HG02870 (cell line): Measurements from ENCODE around the gene USP30.
"Not testable (repeated sequence)": the region's sequence is repeated elsewhere in the genome, so short reads cannot be mapped to it uniquely, and the experiment has no call there.

Experiments
- ATAC-seq: cut with Tn5 transposase; IDR thresholded peaks from one replicate; pipeline ENCODE4 v1.9.1; 2021; ENCODE audit warnings: mild to moderate bottlenecking, moderate library complexity; ENCODE audit not compliant: unreplicated experiment

The USP30 gene

DNA sequence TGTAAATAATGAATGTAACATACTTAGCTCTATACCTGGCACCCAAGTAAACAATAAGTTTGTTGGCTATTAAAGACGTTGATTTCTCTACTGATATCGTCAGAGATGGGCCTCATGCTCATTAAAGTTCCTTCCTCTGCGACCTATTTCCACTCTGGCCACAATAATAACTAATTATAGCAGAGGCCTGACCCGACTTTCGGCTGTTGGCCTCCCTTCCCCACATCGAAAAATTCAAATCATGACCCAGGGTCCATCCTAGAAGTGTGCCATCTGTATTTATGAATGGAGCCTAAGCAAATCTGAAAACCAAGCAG, 321 bp upstream of the USP30 start:
- no peak for ATAC-seq

DNA sequence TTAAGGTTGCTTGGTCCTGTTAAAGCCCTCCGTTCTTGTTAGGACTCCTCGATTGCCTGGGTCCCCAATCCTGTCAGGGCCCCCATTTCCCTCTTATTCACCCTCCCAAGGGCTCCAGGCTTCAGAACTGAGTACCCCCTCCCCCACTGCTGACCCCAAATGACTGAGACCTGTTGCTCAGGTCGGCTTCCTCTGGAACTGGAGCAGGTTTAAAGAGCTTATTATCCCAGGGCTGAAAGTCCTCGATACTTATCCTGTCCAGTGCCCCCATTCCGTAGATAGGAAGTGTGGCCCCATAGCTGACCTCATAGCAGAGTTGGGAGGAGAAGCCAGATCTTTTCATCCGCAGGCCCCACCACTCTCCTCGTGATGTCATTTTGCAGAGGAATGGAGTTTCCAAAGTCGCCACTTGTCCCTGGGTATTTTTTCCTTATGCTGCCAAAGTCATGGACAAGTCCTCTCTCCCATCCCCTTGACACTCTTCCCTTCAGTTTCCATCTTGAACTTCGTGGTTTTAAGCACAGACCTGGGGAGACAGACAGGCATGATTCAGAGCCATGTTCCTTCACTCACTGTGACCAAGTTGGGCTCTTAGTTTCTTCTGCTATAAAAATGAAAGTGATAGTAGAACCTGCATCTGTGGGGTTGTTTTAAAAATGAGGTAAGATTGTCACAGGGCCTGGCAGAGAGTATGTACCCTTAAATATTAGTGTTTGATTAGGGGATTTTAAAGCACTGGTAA, 1.2 kb downstream of the USP30 start:
- ATAC-seq = no peak

DNA sequence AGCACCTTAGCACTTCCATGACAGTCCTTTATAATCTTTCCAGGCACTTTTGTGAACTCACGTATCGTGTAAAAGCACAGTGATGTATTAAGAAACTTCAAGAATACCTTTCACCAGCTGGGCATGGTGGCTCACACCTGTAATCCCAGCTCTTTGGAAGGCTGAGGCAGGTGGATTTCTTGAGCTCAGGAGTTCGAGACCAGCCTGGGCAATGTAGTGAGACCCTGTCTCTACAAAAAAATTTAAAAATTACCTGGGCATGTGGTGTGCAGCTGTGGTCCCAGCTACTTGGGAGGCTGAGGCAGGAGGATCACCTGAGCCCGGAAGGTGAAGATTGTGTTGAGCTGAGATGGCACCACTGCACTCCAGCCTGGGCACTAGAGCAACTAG, 1.7 kb downstream of the USP30 start:
- not testable (repeated sequence) for ATAC-seq

DNA sequence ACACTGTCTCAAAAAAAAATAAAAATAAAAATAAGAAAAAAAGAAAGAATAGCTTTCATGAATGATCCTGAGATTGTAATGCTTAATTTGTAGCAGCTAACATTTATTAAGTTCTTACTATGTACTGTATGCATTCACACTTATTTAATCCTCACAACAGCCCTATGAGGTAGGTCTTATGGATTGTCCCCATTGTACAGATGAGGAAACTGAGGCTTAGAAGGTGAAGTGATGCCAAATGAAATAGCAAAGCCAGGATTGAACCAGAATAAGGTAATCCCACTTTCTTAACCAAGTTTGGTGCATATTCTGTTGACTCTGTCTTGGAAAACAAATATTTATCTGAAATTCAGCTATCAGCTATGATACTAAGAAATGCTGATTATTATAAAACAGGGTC, 2.1 kb downstream of the USP30 start:
- no peak for ATAC-seq

DNA sequence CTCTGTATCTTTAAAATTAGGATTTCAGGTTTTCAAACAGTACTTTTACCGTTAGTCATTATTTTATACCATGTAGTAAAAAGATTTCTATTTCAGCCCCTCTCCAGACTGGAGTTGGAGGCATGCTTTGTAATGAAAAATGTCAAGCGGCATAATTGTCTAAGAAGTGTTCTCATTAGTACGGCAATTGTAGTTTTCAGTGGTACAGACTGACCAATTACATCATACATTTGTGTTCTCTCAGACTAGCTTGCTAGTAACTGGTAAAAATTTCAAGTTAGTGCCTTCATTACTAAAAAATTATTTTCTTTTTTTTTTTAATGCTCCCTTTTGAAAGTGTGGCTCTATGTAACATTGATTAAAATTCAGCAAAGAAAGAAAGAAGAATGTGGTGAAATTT, 4.5 kb downstream of the USP30 start:
- no peak for ATAC-seq

DNA sequence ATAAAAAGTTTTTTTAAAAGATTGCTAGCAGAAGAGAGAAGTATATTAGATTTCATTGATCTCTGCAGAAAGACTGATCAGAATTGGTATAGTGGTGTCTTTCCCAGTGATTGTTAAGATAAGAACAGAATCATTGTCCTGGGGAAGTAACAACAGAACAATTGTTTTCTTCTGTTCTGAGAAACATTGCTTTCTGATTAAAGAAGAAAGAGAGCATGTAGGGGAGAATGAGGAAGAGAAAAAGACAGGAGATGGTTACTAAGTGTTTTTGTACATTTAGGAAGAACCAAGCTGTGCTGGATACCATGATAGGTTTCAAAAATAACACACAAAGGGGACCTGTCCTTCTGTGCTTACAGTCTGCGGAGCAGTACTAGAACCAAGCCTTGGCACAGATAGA, 5.0 kb downstream of the USP30 start:
- ATAC-seq = no peak

DNA sequence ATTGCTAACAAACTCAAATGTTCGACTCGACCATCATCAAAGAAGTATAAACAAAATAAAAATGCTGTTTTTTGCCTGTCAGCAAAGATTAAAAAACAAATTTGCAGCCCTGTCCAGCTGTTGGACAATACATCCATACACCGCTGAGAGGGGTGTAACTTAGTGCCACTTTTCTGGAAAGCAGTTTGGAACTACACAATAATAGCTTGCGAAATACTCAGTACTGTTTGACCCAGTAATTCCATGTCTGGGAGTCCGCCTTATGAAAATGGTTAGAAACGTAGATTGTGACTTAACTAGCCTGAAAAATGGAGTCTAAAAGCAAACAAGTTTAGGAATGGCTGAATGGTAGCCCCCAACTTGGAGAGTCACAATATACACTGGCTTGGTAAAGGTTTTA, 6.4 kb downstream of the USP30 start:
- no peak for ATAC-seq

DNA sequence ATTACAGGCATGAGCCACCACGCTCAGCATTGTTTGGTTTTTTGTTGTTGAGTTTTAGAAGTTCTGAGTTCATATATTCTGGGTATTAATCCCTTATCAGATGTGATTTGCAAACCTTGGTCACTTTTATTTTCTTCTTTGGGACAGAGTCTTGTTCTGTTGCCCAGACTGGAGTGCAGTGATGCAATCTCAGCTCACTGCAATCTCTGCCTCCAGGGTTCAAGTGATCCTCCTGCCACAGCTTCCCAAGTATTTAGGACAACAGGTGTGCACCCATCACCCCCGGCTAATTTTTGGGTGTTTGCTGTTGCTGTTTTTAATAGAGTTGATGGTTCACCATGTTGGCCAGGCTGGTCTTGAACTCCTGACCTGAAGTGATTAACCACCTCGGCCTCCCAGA, 11.8 kb downstream of the USP30 start:
- no peak for ATAC-seq

DNA sequence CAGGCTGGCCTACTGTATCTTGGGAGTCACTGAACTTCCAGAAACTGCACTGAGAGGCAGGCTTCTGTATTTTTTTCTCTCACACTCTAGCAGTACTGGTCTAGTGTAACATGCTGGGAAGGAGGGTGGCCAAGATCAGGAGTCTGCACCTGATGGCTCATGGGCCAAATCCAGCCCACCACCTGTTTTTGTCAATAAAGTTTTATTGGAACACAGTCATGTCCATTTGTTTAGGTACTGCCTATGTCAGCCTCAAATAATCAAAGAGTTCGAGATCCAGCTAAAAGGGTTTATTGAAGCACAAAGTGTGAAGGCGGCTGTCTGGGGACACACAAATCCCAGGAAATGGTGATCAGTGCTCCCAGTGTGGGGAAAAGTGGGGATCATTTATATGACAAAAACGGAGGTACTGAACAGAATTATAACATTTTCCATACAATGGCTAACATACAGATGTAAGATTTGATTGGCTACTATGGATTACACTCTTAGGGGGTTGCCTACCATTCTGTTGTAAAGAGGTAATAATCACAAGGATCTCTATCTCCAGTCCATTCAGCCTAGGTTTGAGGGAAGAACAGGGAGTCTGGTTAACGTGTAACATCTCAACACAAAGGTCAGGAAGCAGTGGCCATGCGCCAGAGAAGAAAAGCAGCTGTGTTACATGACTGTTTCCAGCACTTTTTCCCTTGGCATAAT, 12.9 kb downstream of the USP30 start:
- no peak for ATAC-seq

DNA sequence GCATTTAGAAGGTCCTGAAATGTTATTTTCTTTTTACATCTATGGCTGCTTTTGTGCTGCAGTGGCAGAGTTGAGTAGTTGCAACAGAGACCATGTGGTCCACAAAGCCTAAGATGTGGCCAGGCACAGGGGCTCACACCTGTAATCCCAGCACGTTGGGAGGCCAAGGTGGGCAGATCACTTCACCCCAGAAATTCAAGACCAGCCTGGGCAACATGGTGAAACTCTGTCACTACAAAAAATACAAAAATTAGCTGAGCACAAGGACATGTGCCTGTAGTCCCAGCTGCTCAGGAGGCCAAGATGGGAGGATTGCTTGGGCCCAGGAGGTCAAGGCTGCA, 13.4 kb downstream of the USP30 start:
- no peak for ATAC-seq

DNA sequence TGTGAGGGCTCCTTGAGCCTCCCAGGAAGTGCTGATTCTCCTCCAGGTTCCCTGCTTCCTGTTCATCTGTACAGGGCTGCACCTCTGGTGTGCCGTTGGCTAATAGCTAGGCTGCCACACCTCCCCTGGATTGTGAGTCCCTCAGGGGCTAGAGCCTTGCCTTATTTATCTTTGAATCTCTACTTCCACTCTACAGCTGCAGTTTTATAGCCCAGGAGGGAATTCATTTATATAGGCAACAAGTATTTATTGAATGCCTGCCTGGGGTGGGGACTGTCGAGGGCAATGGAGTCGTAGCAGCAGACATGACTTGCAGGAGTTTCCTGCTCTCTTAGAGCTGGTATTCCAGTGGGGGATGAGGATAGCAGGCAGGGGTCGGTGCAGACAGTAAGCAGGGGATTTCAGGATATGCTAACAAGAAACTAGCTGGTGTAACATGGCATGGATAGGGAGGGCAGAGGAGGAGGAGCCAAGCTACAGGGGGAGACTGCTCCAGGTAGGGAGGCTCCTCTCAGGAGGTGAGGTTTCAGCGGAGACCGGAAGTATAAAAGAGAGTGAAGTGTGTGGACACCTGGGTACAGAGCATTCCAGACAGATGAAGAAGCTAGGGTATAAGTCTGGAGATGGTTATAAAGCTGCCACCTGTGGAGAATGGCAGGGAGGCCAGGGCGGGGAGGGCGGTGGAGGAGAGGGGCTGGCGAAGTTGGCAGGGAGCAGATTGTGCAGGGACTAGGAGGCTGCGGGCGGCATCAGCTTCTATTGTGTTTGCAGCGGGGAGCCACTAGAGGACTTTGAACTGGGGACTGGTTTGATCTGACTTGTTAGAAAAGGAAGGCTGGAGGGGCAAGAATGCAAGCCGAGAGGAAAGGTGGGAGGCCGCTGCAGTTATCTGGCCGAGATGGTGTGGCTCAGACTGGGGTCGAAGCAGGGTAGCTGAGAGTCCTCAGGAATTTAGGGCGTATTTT, 17.2 kb downstream of the USP30 start:
- no peak for ATAC-seq

DNA sequence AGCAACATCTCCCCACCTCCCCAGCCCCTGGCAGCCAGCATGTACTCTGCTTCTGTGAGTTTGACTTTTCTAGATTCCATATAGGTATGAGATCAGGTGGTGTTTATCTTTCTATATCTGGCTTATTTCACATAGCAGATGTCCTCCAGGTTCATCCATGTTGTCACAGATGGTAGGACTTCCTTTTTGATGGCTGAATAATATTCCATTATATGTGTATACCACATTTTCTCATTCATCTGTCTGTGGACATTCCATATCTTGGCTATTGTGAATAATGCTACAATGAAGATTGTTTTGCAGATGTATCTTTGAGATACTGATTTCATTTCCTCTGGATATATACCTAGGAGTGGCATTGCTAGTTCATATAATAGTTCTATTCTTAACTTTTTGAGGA, 22.5 kb downstream of the USP30 start:
- no peak for ATAC-seq

DNA sequence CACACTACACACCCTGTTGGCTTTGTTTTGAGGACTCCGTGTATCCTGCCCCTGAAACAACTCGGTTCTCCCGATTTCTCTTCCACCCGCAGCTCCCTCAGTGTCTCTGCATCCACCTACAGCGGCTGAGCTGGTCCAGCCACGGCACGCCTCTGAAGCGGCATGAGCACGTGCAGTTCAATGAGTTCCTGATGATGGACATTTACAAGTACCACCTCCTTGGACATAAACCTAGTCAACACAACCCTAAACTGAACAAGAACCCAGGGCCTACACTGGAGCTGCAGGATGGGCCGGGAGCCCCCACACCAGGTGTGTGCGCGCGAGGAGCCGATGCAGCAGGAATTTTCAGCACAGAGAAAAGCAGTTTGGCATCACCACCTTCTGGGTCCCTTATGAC, 30.4 kb downstream of the USP30 start:
- ATAC-seq = no peak

DNA sequence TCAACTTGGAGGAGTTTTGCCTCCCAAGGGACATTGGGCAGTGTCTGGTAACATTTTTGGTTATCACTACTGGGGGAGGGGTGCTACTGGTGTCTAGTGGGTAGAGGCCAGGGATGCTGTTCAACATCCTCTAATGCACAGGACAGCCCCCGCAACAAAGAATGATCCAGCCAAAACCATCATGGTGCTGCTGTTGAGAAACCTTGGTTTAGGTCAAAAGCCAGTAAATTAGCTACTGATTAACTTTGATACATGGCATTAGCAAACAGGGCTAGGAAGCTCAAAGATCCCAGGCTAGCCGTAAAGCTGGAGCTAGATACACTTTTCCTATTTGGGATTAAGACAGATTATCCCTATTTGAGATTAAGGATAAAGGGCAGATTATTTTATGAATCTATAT, 32.0 kb downstream of the USP30 start:
- ATAC-seq = no peak

DNA sequence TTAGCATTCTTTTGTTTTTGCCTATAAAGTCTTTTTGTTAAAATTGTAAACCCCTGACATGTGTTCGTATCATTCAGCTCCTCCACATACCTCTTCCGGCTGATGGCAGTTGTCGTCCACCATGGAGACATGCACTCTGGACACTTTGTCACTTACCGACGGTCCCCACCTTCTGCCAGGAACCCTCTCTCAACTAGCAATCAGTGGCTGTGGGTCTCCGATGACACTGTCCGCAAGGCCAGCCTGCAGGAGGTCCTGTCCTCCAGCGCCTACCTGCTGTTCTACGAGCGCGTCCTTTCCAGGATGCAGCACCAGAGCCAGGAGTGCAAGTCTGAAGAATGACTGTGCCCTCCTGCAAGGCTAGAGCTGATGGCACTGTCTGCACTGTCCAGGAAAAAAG, 33.2 kb downstream of the USP30 start:
- ATAC-seq = no peak

DNA sequence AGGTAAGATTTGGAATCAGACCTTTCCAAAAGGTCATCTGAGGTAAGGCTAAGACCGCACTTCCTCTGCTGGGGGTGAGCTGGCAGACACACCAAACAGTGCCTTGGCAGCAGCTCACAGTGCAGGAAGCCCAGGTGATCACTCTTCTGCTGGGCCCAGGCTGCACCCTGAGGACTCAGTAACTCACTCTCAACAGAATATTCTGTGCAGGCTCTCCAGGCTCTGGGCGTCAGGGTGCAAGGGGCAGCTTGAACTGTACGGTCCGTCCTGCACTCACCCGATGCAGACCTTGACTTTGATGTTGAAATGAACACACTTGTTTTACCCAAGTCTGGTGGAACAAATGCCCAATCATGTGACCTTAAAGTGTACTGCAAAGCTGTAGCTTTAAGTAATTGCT, 34.9 kb downstream of the USP30 start:
- ATAC-seq = no peak

DNA sequence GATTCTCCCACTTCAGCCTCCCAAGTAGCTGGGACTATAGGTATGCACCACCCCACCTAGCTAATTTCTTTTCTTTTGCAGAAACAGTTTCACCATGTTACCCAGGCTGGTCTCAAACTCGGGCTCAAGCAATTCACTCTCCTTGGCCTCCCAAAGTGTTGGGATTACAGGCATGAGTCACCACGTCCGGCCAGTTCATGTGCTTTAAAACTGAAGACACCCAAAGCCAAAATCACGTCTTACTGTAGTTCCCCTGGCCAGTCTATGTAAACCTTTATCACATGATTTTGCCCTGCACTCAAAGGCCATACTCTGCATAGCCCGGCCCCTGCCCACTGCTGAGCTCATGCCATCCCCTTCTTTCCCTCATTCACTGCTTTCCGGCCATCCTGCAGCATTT, 36.4 kb downstream of the USP30 start:
- ATAC-seq = no peak

DNA sequence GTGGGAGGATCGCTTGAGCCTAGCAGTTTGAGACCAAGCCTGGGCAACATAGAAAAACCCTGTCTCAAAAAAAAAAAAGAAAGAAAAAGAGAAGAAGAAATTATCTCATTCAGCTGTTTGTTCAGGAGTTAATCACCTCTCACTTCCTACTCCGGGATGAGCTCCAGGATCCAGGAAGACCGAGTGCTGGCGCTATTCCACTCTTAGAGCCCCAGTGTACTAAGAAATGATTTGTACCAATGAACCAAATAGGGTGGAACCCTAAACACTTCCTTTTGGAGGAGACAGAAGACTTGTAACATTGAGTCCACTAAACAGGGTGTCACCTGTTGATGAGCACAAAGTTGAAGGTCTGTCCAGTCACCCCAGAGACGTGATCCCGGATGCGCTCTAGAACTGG, 37.3 kb downstream of the USP30 start:
- ATAC-seq = no peak

DNA sequence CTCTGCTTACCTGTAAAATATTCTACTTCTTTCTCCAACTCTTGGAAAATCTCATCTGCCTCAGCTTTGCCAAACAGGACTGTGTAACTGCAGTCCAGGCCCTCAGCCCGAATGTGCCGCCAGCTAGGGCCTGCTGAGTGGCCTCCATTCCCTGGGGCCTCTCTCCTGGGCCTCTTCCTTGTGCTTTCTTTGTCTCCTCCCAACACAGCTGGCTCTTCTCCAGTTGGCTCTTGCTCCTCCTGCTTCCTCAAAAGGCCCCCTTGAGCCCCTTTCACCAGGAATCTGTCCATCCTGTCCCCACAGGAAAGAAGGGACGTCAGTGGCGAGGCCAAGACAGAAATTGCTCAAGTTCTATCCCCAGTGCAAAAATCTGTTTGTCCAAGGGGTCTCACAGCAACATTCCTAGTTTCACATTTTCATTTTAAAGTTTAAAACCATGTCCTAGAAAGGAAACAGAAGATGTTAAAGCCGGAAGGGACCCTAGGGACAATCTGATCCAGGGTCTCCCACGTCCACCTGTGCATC, 40.2 kb downstream of the USP30 start:
- no peak for ATAC-seq

DNA sequence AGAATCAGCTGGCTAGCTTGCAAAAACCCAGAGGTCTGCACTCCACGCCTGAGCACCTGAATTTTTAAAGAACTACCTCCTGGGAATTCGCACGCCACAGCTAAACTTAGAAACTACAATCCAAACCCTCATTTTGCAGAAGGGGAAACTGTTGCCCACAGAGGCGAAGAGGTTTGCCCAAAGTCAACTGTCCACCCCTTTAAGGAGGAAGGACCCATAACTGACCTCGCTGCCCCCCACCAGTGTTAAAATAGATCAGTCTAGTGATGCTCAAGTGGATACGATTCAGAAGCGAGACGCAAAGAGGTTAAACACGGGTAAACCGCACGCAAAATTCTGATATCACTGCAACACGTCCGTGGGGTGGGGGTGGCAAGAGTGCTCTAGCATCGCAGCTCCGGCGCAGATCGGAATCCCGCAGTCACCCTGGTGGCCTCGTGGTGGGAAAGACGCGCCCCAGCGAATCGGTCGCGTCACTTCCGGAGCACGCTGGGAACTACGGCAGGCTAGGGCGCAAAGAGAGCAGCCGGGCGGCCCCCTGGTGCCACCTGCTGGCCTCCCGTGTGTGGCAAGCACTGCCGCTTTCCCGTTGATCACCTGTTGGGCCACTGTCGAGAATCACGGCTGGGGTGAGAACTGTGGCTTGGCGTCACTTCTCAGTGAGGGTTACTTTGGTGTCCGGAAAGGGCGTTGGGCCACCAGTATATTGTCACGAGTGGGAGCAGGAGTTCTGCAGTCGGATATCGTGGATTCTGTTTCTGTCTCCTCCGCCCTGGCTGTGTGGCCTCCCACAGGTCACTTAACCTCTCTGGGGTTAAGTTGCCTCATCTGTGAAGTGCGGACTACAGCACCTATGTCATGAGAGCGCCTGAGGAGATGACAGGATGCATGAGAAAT, 40.9 kb downstream of the USP30 start, which contains the start of gene ALKBH2:
Gene ALKBH2, minus strand, starts transcription at position 451 of the 897 bp plus-strand sequence. CDS start 686 bp downstream, outside the sequence.
- peak; percentile 61 for ATAC-seq

DNA sequence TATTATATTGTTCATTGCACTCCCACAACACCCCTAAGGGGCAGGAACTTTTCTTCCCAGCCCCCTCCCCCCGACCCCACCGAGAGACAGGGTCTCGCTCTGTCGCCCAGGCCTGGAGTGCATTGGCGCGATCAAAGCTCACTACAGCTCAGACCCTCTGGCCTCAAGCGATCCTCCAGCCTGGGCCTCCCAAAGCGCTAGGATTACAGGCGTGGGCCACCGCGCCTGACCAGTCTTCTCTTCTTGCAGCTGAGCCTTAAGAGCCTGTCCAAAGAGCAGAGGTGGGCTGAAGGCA, 44.7 kb downstream of the USP30 start:
- ATAC-seq = no peak
